Measurements from ENCODE around the gene SHLD3.
"Not testable (repeated sequence)": the region's sequence is repeated elsewhere in the genome, so short reads cannot be mapped to it uniquely, and the experiment has no call there.

SHLD3 gene, protein sequence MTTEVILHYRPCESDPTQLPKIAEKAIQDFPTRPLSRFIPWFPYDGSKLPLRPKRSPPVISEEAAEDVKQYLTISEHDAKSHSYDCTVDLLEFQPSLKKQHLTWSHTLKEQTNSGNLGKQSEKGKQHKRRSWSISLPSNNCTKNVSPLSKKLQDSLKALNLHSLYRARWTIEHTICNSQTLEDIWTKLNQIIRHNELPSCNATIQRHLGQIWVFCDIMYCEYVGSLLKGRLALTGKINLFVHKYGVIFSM

GRCh38 chr5:65624571-65625555 lies at the start of gene SHLD3, which contains the start of gene TRAPPC13:
SHLD3 (plus strand) TSS chr5:65625027; CDS start chr5:65629588, 4,561 bp downstream.
TRAPPC13 (plus strand) TSS chr5:65625027; CDS start chr5:65625061, 34 bp downstream.
- peak; percentile 89 to 97 for DNase-seq

- no peak for DNase-seq
These were observed 47.7 kb upstream of the SHLD3 start for GRCh38 chr5:65577141-65577540.

- DNase-seq: no peak
These were observed 36.1 kb upstream of the SHLD3 start for GRCh38 chr5:65588694-65589093.

DNA sequence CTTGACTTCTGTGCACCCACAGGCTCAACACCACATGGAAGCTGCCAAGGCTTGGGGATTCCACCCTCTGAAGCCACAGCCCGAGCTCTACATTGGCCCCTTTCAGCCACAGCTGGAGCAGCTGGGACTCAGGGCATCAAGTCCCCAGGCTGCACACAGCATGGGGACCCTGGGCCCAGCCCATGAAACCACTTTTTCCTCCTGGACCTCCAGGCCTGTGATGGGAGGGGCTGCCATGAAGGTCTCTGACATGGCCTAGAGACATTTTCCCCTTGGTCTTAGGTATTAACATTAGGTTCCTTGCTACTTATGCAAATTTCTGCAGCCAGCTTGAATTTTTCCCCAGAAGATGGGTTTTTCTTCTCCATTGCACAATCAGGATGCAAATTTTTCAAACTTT lies 23.1 kb upstream of the SHLD3 start:
- DNase-seq: not testable (repeated sequence)

GRCh38 chr5:65611524-65611923 lies 13.3 kb upstream of the SHLD3 start:
- DNase-seq: no peak

GRCh38 chr5:65612298-65612907 lies 12.4 kb upstream of the SHLD3 start:
- no peak for DNase-seq

- DNase-seq: no peak
These were observed 4.8 kb upstream of the SHLD3 start for GRCh38 chr5:65620021-65620420.

DNA sequence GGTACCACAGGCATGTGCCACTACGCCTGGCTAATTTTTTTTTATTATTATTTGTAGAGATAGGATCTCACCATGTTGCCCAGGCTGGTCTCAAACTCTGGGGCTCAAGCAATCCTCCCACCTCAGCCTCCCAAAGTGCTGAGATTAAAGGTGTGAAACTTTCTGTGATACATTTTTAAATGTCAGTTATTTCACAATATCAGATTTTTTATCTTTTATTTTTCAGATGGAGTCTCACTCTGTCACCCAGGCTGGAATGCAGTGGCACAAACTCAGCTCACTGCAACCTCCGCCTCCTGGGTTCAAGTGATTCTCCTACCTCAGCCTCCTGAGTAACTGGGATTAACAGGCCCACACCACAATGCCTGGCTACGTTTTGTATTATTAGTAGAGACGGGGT lies 2.9 kb upstream of the SHLD3 start:
- DNase-seq: not testable (repeated sequence)

- no peak for DNase-seq
These were observed 1.3 kb upstream of the SHLD3 start for GRCh38 chr5:65623482-65623881.

DNA sequence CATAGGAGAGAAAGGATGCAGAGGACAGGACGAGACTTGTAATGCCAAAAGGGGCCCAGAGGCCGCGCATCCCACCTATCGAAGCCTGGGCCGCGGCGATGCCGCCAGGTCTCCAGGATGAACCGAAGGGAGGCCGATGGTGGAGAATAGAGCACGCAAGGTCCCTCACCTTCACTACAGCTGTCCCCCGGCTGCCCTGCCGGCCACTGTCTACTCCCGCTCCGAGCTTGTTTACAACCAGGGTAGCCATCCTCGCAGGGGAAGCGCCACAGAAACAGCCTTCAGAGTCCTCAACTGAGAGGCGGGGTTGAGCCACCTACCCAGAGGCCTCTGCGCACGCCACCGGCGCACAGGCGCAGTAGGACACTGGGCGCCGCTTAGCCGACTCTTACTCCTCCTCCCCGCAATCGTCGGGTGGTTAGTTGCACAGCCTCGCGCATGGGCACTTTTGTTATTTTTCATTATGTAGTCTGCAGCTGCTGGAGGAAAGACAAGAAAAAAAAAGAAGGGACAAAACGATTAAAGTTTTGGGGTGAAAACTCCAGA lies 729 bp upstream of the SHLD3 start, which contains the start of gene TRIM23:
TSS of gene TRIM23 (minus strand) at position 309 of the 546 bp plus-strand sequence. CDS start at position 250, 59 bp downstream.
- peak; percentile 91 to 97 for DNase-seq

DNA sequence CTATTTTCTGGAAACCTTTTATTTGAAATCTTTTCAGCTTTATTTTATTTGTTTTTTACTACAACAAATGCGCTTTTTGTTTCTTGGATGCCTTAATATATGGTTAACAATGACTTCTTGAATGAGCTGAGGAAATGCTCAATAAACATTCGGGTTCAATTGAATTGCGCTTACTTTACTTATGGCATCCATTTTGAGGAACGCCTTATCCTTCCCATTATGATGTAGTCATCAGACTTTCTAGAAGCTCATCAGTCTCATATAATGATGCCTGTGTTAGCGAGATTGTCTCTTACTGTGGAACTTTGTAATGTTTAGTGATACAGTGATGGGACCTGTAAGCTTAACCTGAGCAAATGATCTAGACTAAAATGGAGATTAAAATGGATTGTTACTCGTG lies 916 bp downstream of the SHLD3 start:
- no peak for DNase-seq

GRCh38 chr5:65630981-65631380 lies 6.2 kb downstream of the SHLD3 start:
- DNase-seq: no peak

DNA sequence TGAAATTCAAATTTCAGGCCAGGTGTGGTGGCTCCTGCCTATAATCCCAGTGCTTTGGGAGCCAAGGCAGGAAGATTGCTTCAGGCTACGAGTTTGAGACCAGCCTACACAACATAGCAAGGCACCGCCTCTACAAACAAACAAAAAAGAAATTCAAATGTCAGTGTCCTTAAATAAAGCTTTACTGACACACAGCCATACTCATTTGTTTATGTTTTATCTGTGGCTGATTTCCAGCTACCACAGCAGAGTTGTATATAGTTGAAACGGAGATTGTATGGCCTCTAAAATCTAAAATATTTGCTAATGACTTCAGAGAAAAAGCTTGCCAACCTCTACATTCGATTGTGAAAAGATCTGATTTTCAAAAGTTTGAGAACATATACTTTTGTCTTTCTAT lies 15.4 kb downstream of the SHLD3 start:
- no peak for DNase-seq

- no peak for DNase-seq
These were observed 22.1 kb downstream of the SHLD3 start for GRCh38 chr5:65646938-65647337.

- no peak for DNase-seq
These were observed 23.1 kb downstream of the SHLD3 start for GRCh38 chr5:65647941-65648340.

GRCh38 chr5:65651144-65651543 lies 26.3 kb downstream of the SHLD3 start:
- no peak for DNase-seq

GRCh38 chr5:65654713-65655112 lies 29.9 kb downstream of the SHLD3 start:
- no peak for DNase-seq

DNA sequence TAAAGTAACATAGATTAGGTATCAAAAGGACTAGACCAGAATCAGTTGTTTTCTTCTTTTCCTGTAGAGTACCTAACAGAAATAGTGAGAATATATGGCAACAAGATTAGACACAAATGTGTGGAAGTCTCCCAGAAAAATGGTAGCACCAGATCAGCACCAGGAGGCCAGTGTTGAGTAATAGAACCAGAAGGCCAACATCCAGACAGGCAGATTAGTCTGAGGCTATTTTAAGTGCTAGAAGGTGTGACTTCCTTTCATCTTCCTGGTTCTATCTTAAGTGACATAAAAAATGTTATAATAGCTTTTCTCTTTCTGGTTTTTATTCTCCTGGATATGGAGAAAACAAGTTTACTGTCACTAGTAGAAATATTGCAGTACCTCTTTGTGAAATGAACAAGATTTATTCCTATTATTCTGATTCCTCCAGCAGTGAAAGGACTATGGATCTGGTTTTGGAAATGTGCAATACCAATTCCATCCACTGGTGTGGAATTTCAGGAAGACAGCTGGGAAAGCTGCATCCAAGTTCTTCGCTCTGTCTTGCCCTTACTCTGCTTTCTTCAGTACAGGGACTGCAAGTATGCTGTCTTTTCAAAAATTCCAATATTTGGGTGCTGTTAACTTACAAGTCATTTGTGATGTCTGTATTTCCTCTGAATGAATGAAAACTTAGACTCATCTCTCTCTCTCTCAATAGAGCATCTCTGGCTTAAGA lies 39.1 kb downstream of the SHLD3 start:
- no peak for DNase-seq

GRCh38 chr5:65668696-65669095 lies 43.9 kb downstream of the SHLD3 start:
- DNase-seq: no peak

DNA sequence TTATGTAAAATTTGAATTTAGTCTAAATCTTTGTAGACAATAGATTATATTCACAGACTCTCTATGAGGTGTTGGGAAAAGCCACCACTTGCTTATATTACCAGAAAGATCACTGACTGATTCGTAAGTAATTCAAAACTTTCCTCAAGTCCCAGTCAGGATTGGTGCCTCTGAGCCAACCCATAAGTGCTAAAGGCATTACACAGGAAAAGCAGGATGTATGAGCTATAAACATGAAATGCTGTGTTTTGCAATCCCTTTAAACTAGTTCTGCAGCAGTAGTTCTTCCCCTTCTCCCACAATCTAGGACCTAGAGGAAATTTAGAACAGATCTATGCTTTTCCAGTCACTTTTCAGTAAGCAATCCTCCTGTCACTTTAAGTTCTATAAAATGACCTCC lies 48.0 kb downstream of the SHLD3 start:
- no peak for DNase-seq

DNA sequence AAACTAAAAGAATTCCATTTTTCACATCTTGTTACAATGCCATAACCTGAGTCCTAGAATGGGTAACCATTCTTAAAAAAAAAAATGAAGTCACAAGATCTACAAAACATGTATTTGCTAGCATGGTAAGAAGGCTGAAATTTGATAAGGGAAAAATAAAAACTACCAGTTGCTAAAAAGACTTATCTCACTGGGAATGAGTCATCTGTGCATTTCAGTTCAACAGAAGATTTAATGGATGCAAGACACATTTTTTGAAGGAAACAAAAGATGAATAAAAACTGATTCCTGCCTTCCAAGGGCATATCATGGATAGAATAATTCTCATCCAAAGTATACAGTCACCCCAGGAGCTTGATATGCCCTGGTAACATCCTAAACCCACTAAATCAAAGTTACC lies 49.9 kb downstream of the SHLD3 start:
- no peak for DNase-seq

DNA sequence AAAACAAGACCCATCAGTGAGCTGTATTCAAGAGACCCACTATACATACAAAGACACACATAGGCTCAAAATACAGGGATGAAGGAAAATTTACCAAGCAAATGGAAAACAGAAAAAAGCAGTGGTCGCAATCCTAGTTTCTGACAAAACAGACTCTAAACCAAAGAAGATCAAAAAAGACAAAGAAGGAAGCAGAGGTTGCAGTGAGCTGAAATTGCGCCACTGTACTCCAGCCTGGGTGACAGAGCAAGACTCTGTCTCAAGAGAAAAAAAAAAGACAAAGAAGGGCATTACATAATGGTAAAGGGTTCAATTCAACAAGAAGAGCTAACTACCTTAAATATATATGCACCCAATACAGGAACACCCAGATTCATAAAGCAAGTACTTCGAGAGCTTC lies 51.2 kb downstream of the SHLD3 start:
- not testable (repeated sequence) for DNase-seq

Data from hippocampal formation (tissue), 2 donors.